Activated CD8-positive, alpha-beta T cell treated with anti-CD3 and anti-CD28 coated beads, Interleukin-2, amount 10 ng/mL, durations not matched to agents 7 days and 5 days (primary cell): ENCODE results near the gene TMPRSS4. TPM values are rescaled to one million over a fixed set of nuclear protein-coding genes. Genes with fewer than 3 reads are reported as not detected.

Experiments used
- ATAC-seq: fragments of 150-1000 bp; cut with Tn5 transposase; one replicate; pipeline ENCODE4 v1.10.0; 2021; ENCODE audit warnings: moderate library complexity
- CTCF ChIA-PET: fragments of 350-600 bp; sonication (Branson Sonifier 250); formaldehyde crosslinking; loops from one replicate; lab custom pipeline; 2021; ENCODE audit warnings: antibody characterized with exemption; lab: Charles Lee
- POLR2A ChIA-PET: fragments of 350-600 bp; sonication (Branson Sonifier 250); formaldehyde crosslinking; loops from one replicate; lab custom pipeline; 2021; ENCODE audit warnings: antibody characterized with exemption; lab: Charles Lee
- DNase-seq: peaks from one replicate; pipeline ENCODE4 v3.0.0-alpha.2; 2020
- H3K27ac Mint-ChIP-seq: one replicate; pipeline ENCODE4 v1.8.0; 2021; ENCODE audit warnings: mild to moderate bottlenecking, mixed read lengths
- H3K27me3 Mint-ChIP-seq: one replicate; pipeline ENCODE4 v1.8.0; 2021; ENCODE audit warnings: low read depth, mixed read lengths
- H3K36me3 Mint-ChIP-seq: one replicate; pipeline ENCODE4 v1.8.0; 2021; ENCODE audit warnings: low read depth, mixed read lengths
- H3K4me1 Mint-ChIP-seq: one replicate; pipeline ENCODE4 v1.8.0; 2021; ENCODE audit warnings: low read depth, mixed read lengths
- H3K4me3 Mint-ChIP-seq: one replicate; pipeline ENCODE4 v1.8.0; 2021; ENCODE audit warnings: mild to moderate bottlenecking, mixed read lengths
- H3K9me3 Mint-ChIP-seq: one replicate; pipeline ENCODE4 v1.8.0; 2022; ENCODE audit warnings: mixed read lengths; ENCODE audit not compliant: insufficient read depth
- total RNA-seq, 2 experiments: library from RNA; stranded (reverse); gene quantifications; one replicate each; pipeline ENCODE4 v1.2.3, GENCODE V29; 2021

The TMPRSS4 gene
- total RNA-seq, 2 experiments from 2014 or later: 0.37 to 0.50 TPM

GRCh38 chr11:118144301-118145268 lies 67.7 kb downstream of the TMPRSS4 start:
- Mint-ChIP-seq H3K27ac (no peak overlapping the region), H3K4me1 (peaks cover 19% of the 10 kb centered on the region), H3K4me3 (peak overlapping the region; percentile 79), H3K9me3 (no peaks in the 10 kb centered on the region), H3K36me3 (no peaks in the 10 kb centered on the region), H3K27me3 (peaks cover 53% of the 10 kb centered on the region)
- ChIA-PET POLR2A (no interaction called here), CTCF (interaction anchor here (0.6 to 7.7 kb wide), 18 partner anchors 8 to 355 kb away, joined by 3 to 100 read pairs (median 4); partner anchors contain the start of gene SCN4B)
- ATAC-seq (no peak), DNase-seq (no peak)

- H3K4me3 Mint-ChIP-seq: peak overlapping the region; percentile 79
- no peak overlapping the region for H3K27ac Mint-ChIP-seq
- peaks cover 54% of the 10 kb centered on the region for H3K27me3 Mint-ChIP-seq
Measured at GRCh38 chr11:118145285-118146227, 68.7 kb downstream of the TMPRSS4 start.

GRCh38 chr11:118146554-118146953 lies 69.7 kb downstream of the TMPRSS4 start:
- Mint-ChIP-seq H3K4me3 (peak overlapping the region; percentile 72), H3K4me1 (peaks cover 19% of the 10 kb centered on the region), H3K27me3 (peaks cover 53% of the 10 kb centered on the region), H3K9me3 (no peaks in the 10 kb centered on the region), H3K36me3 (no peaks in the 10 kb centered on the region), H3K27ac (no peak overlapping the region)
- ChIA-PET POLR2A (interaction anchor here (1.0 kb wide), 1 partner anchor 52 kb away, joined by 3 read pairs; no protein-coding TSS in a partner anchor), CTCF (interaction anchor here (0.8 to 7.7 kb wide), 5 partner anchors 9 to 339 kb away, joined by 3 to 100 read pairs (median 5); no protein-coding TSS in a partner anchor)
- ATAC-seq (no peak), DNase-seq (no peak)

More at GRCh38 chr11:118145285-118146227, 68.7 kb downstream of the TMPRSS4 start:
- ChIA-PET CTCF (interaction anchor here (0.6 to 7.7 kb wide), 14 partner anchors 7 to 354 kb away, joined by 3 to 100 read pairs (median 4); partner anchors contain the start of gene SCN4B), POLR2A (interaction anchor here (1.0 kb wide), 1 partner anchor 53 kb away, joined by 3 read pairs; no protein-coding TSS in a partner anchor)
- peak; percentile 97 for ATAC-seq
- Mint-ChIP-seq H3K36me3 (no peaks in the 10 kb centered on the region), H3K4me1 (peaks cover 19% of the 10 kb centered on the region), H3K9me3 (no peaks in the 10 kb centered on the region)
- peak; percentile 92 for DNase-seq

- peaks cover 22% of the 10 kb centered on the region for H3K4me1 Mint-ChIP-seq
- DNase-seq: no peak
- no peaks in the 10 kb centered on the region for H3K9me3 Mint-ChIP-seq
Measured at GRCh38 chr11:118147502-118147901, 70.6 kb downstream of the TMPRSS4 start.

GRCh38 chr11:118148240-118148639 lies 71.4 kb downstream of the TMPRSS4 start:
- ChIA-PET POLR2A (no interaction called here), CTCF (interaction anchor here (1.1 to 7.7 kb wide), 5 partner anchors 8 to 147 kb away, joined by 3 to 100 read pairs (median 5); no protein-coding TSS in a partner anchor)
- Mint-ChIP-seq H3K4me1 (peaks cover 15% of the 10 kb centered on the region), H3K27ac (no peak overlapping the region), H3K9me3 (no peaks in the 10 kb centered on the region), H3K36me3 (no peaks in the 10 kb centered on the region), H3K27me3 (peaks cover 49% of the 10 kb centered on the region), H3K4me3 (no peak overlapping the region)
- ATAC-seq: no peak
- no peak for DNase-seq

More at GRCh38 chr11:118147502-118147901, 70.6 kb downstream of the TMPRSS4 start:
- H3K4me3 Mint-ChIP-seq: no peak overlapping the region
- ChIA-PET POLR2A (no interaction called here), CTCF (interaction anchor here (1.1 to 7.7 kb wide), 4 partner anchors 8 to 148 kb away, joined by 3 to 100 read pairs (median 22); no protein-coding TSS in a partner anchor)
- peaks cover 49% of the 10 kb centered on the region for H3K27me3 Mint-ChIP-seq
- H3K27ac Mint-ChIP-seq: no peak overlapping the region
- no peak for ATAC-seq
- no peaks in the 10 kb centered on the region for H3K36me3 Mint-ChIP-seq

- peaks cover 49% of the 10 kb centered on the region for H3K27me3 Mint-ChIP-seq
Measured at GRCh38 chr11:118148856-118149255, 72.0 kb downstream of the TMPRSS4 start.

GRCh38 chr11:118149493-118149892 lies 72.6 kb downstream of the TMPRSS4 start:
- ChIA-PET CTCF (interaction anchor here (0.8 to 7.7 kb wide), 3 partner anchors 10 to 146 kb away, joined by 3 to 100 read pairs (median 4); no protein-coding TSS in a partner anchor), POLR2A (interaction anchor here (0.7 kb wide), 1 partner anchor 687 kb away, joined by 4 read pairs; no protein-coding TSS in a partner anchor)
- Mint-ChIP-seq H3K9me3 (no peaks in the 10 kb centered on the region), H3K27ac (no peak overlapping the region), H3K27me3 (peaks cover 49% of the 10 kb centered on the region), H3K4me3 (no peak overlapping the region), H3K4me1 (peaks cover 21% of the 10 kb centered on the region), H3K36me3 (no peaks in the 10 kb centered on the region)
- no peak for ATAC-seq
- no peak for DNase-seq

More at GRCh38 chr11:118148856-118149255, 72.0 kb downstream of the TMPRSS4 start:
- Mint-ChIP-seq H3K36me3 (no peaks in the 10 kb centered on the region), H3K4me3 (no peak overlapping the region), H3K4me1 (peaks cover 19% of the 10 kb centered on the region), H3K27ac (no peak overlapping the region), H3K9me3 (no peaks in the 10 kb centered on the region)
- ATAC-seq: no peak
- POLR2A ChIA-PET: no interaction called here
- DNase-seq: no peak
- CTCF ChIA-PET: interaction anchor here (0.8 to 7.7 kb wide), 4 partner anchors 7 to 147 kb away, joined by 3 to 100 read pairs (median 21); no protein-coding TSS in a partner anchor

GRCh38 chr11:118151431-118151830 lies 74.6 kb downstream of the TMPRSS4 start:
- DNase-seq (no peak), ATAC-seq (no peak)
- CTCF ChIA-PET: interaction anchor here (1.1 to 1.2 kb wide), 2 partner anchors 20 kb away, joined by 5 to 6 read pairs; no protein-coding TSS in a partner anchor
- POLR2A ChIA-PET: no interaction called here
- H3K4me3 Mint-ChIP-seq: no peak overlapping the region
- no peak overlapping the region for H3K27ac Mint-ChIP-seq
- no peaks in the 10 kb centered on the region for H3K36me3 Mint-ChIP-seq
- H3K4me1 Mint-ChIP-seq: peaks cover 17% of the 10 kb centered on the region
- H3K9me3 Mint-ChIP-seq: no peaks in the 10 kb centered on the region
- H3K27me3 Mint-ChIP-seq: peaks cover 63% of the 10 kb centered on the region

- peak overlapping the region; percentile 34 for H3K4me3 Mint-ChIP-seq
- DNase-seq (no peak), ATAC-seq (no peak)
- no peaks in the 10 kb centered on the region for H3K36me3 Mint-ChIP-seq
- peaks cover 22% of the 10 kb centered on the region for H3K4me1 Mint-ChIP-seq
- H3K27me3 Mint-ChIP-seq: peaks cover 68% of the 10 kb centered on the region
- POLR2A ChIA-PET: no interaction called here
- H3K27ac Mint-ChIP-seq: no peak overlapping the region
- CTCF ChIA-PET: interaction anchor here (1.1 to 1.7 kb wide), 2 partner anchors 7 to 19 kb away, joined by 5 read pairs; no protein-coding TSS in a partner anchor
- no peaks in the 10 kb centered on the region for H3K9me3 Mint-ChIP-seq
Measured at GRCh38 chr11:118152020-118152551, 75.2 kb downstream of the TMPRSS4 start.
